Measurements from ENCODE around the gene PLEKHG4. TPM values are rescaled to one million over a fixed set of nuclear protein-coding genes. Genes with fewer than 3 reads are reported as not detected.

Gene PLEKHG4
- total RNA-seq, 1 donor from 2014 or later, result 12.4 TPM

GRCh38 chr16:67248073-67248400 lies 31.3 kb upstream of the PLEKHG4 start:
- DNase-seq, result no peak
- H3K27ac ChIP-seq, result no peak overlapping the region
- TF ChIP-seq CTCF (IDR thresholded peaks at IDR 0.05), result no peak

GRCh38 chr16:67248401-67249177 lies 30.7 kb upstream of the PLEKHG4 start, which contains the start of gene SLC9A5:
Gene SLC9A5, plus strand, starts transcription at chr16:67248979. Its CDS starts 36 bp downstream, at chr16:67249015.
- intact Hi-C loops (cut with DNase I), result no loop called here
- peaks cover 11% of the 10 kb centered on the region for H3K27me3 ChIP-seq (ENCODE audit: low read depth)
- no peak for TF ChIP-seq CTCF (IDR thresholded peaks at IDR 0.05)
- peak within 1 kb of the TSS; percentile 93 for H3K27ac ChIP-seq
- ATAC-seq, result no peak
- no peaks in the 10 kb centered on the region for H3K36me3 ChIP-seq
- H3K4me3 ChIP-seq, result peak within 1 kb of the TSS; percentile 99
- H3K9me3 ChIP-seq, result no peaks in the 10 kb centered on the region
- H3K4me1 ChIP-seq, result peaks cover 46% of the 10 kb centered on the region
- peak; percentile 54 for DNase-seq

More at GRCh38 chr16:67248073-67248400, 31.3 kb upstream of the PLEKHG4 start:
- no peaks in the 10 kb centered on the region for H3K9me3 ChIP-seq
- ATAC-seq, result no peak
- peaks cover 52% of the 10 kb centered on the region for H3K4me1 ChIP-seq
- peak overlapping the region; percentile 99 for H3K4me3 ChIP-seq
- H3K27me3 ChIP-seq (ENCODE audit: low read depth), result peaks cover 11% of the 10 kb centered on the region
- H3K36me3 ChIP-seq, result no peaks in the 10 kb centered on the region
- intact Hi-C loops (cut with DNase I), result no loop called here

GRCh38 chr16:67249178-67250044 lies 29.9 kb upstream of the PLEKHG4 start:
- TF ChIP-seq CTCF (IDR thresholded peaks at IDR 0.05), result no peak
- intact Hi-C loops (cut with DNase I), result no loop called here
- Histone ChIP-seq H3K27me3 (ENCODE audit: low read depth) (peaks cover 11% of the 10 kb centered on the region), H3K36me3 (no peaks in the 10 kb centered on the region), H3K27ac (no peak overlapping the region), H3K4me3 (peak overlapping the region; percentile 99), H3K9me3 (no peaks in the 10 kb centered on the region), H3K4me1 (peaks cover 38% of the 10 kb centered on the region)
- ATAC-seq (no peak), DNase-seq (peak; percentile 5)

GRCh38 chr16:67250045-67250327 lies 29.3 kb upstream of the PLEKHG4 start:
- no peak for ATAC-seq
- H3K4me3 ChIP-seq, result no peak overlapping the region
- H3K36me3 ChIP-seq, result no peaks in the 10 kb centered on the region
- intact Hi-C loops (cut with DNase I), result no loop called here
- no peak overlapping the region for H3K27ac ChIP-seq
- peak; percentile 25 for DNase-seq
- no peak for TF ChIP-seq CTCF (IDR thresholded peaks at IDR 0.05)
- H3K4me1 ChIP-seq, result peaks cover 33% of the 10 kb centered on the region
- H3K27me3 ChIP-seq (ENCODE audit: low read depth), result peaks cover 11% of the 10 kb centered on the region
- no peaks in the 10 kb centered on the region for H3K9me3 ChIP-seq

- Histone ChIP-seq H3K9me3 (no peaks in the 10 kb centered on the region), H3K4me3 (no peak overlapping the region), H3K27ac (no peak overlapping the region), H3K4me1 (peaks cover 19% of the 10 kb centered on the region), H3K27me3 (ENCODE audit: low read depth) (peaks cover 11% of the 10 kb centered on the region), H3K36me3 (no peaks in the 10 kb centered on the region)
- no peak for ATAC-seq
- intact Hi-C loops (cut with DNase I), result no loop called here
- DNase-seq, result no peak
- no peak for TF ChIP-seq CTCF (IDR thresholded peaks at IDR 0.05)
Observed at GRCh38 chr16:67252609-67253497, 26.5 kb upstream of the PLEKHG4 start.

All from lower lobe of right lung (tissue), 2 donors.